B cell (primary cell): ENCODE results near the gene KLHL24. TPM values are rescaled to one million over a fixed set of nuclear protein-coding genes. Genes with fewer than 3 reads are reported as not detected.

Experiments
- ATAC-seq: fragments of 200-7000 bp; cut with Tn5 transposase; one replicate; pipeline ENCODE4 v1.10.0; 2021; ENCODE audit warnings: low read depth, mild to moderate bottlenecking, moderate number of reproducible peaks, moderate library complexity
- CTCF ChIA-PET: fragments of 350-600 bp; sonication (Branson Sonifier 250); formaldehyde crosslinking; loops from one replicate; lab custom pipeline; 2021; ENCODE audit warnings: antibody characterized with exemption, inconsistent platforms; lab: Charles Lee
- POLR2A ChIA-PET: fragments of 350-600 bp; sonication (Branson Sonifier 250); formaldehyde crosslinking; loops from one replicate; lab custom pipeline; 2021; ENCODE audit warnings: antibody characterized with exemption; lab: Charles Lee
- DNase-seq: peaks from one replicate; pipeline ENCODE4 v3.0.0; 2013
- H2AFZ ChIP-seq: 2 replicates; pipeline ENCODE4 v1.6.1; 2012; ENCODE audit warnings: mild to moderate bottlenecking, low read depth, low read length; ENCODE audit not compliant: insufficient read depth, poor library complexity, severe bottlenecking
- H3K27ac ChIP-seq, 2 donors: 1 replicate in 1 of 2; 2 replicates in 1 of 2; pipeline ENCODE4 v1.5.1; 2012 to 2013; ENCODE audit warnings: low read length in 2 of 2, mild to moderate bottlenecking in 2 of 2, moderate library complexity in 1 of 2
- H3K27me3 ChIP-seq, 4 experiments: fragments of 200-600 bp in 1 of 4; sonication (generic) in 1 of 4; replicated peaks in 1 of 4; 1 replicate in 2 of 4; 2 replicates in 2 of 4; pipeline versions ENCODE4 v1.6.1 to v1.7.0; 2013 to 2016; ENCODE audit warnings: low read length in 3 of 4, mild to moderate bottlenecking in 2 of 4, mixed read lengths in 1 of 4, moderate library complexity in 1 of 4; ENCODE audit not compliant: insufficient read depth in 4 of 4, control insufficient read depth in 3 of 4; ENCODE audit errors: control extremely low read depth in 1 of 4
- H3K36me3 ChIP-seq, 2 experiments: replicated peaks in 1 of 2; 1 replicate in 1 of 2; 2 replicates in 1 of 2; pipeline versions ENCODE4 v1.6.1 to v1.7.1; 2013; ENCODE audit warnings: low read length in 1 of 2; ENCODE audit not compliant: insufficient read depth in 2 of 2, control insufficient read depth in 1 of 2; ENCODE audit errors: control extremely low read depth in 1 of 2, extremely low read depth in 1 of 2
- H3K4me1 ChIP-seq, 2 donors: fragments of 200-600 bp in 1 of 2; sonication (generic) in 1 of 2; 1 replicate in 1 of 2; 2 replicates in 1 of 2; pipeline versions ENCODE4 v1.5.1 to v1.6.1; 2013 to 2017; ENCODE audit warnings: low read length in 2 of 2; ENCODE audit not compliant: control insufficient read depth in 2 of 2, insufficient read depth in 2 of 2
- H3K4me2 ChIP-seq: replicated peaks from 2 replicates; pipeline ENCODE3; 2012; ENCODE audit warnings: mild to moderate bottlenecking, low read depth, low read length; ENCODE audit not compliant: poor library complexity, severe bottlenecking
- H3K4me3 ChIP-seq, 5 experiments: fragments of 200-600 bp in 1 of 5; sonication (generic) in 1 of 5; 1 replicate in 3 of 5; 2 replicates in 2 of 5; pipeline versions ENCODE4 v1.5.1 to v1.7.0; 2011 to 2016; ENCODE audit warnings: low read length in 4 of 5, mild to moderate bottlenecking in 4 of 5, low read depth in 2 of 5, control low read depth in 1 of 5, moderate library complexity in 1 of 5; ENCODE audit not compliant: insufficient read depth in 1 of 5; ENCODE audit errors: control extremely low read depth in 1 of 5, extremely low read depth in 1 of 5
- H3K79me2 ChIP-seq: fragments of 200-600 bp; sonication (generic); one replicate; pipeline ENCODE4 v1.6.0; 2016; ENCODE audit warnings: low read length; ENCODE audit not compliant: control insufficient read depth, insufficient read depth
- H3K9ac ChIP-seq: fragments of 200-600 bp; sonication (generic); 2 replicates; pipeline ENCODE4 v1.6.1; 2017; ENCODE audit warnings: mild to moderate bottlenecking, low read length, moderate library complexity
- H3K9me3 ChIP-seq, 3 donors: one replicate each; pipeline versions ENCODE4 v1.6.1 to v1.7.1; 2013; ENCODE audit warnings: low read length in 2 of 3; ENCODE audit not compliant: control insufficient read depth in 2 of 3, insufficient read depth in 1 of 3; ENCODE audit errors: control extremely low read depth in 1 of 3
- H4K20me1 ChIP-seq: 2 replicates; pipeline ENCODE4 v1.6.0; 2012; ENCODE audit warnings: mild to moderate bottlenecking, low read length; ENCODE audit not compliant: insufficient read depth, control insufficient read depth, poor library complexity, severe bottlenecking
- H3K27ac Mint-ChIP-seq: one replicate; pipeline ENCODE4 v1.8.0; 2021; ENCODE audit warnings: mixed read lengths
- H3K27me3 Mint-ChIP-seq: one replicate; pipeline ENCODE4 v1.8.0; 2021; ENCODE audit warnings: mixed read lengths
- H3K4me1 Mint-ChIP-seq: one replicate; pipeline ENCODE4 v1.8.0; 2021; ENCODE audit warnings: mixed read lengths
- H3K4me3 Mint-ChIP-seq: one replicate; pipeline ENCODE4 v1.8.0; 2021; ENCODE audit warnings: mixed read lengths
- H3K9me3 Mint-ChIP-seq: one replicate; pipeline ENCODE4 v1.8.0; 2022; ENCODE audit warnings: mixed read lengths; ENCODE audit not compliant: insufficient read depth
- EZH2 ChIP-seq: IDR thresholded peaks from 2 replicates; pipeline ENCODE4 v1.6.1; 2012; ENCODE audit warnings: borderline replicate concordance, low read depth, mild to moderate bottlenecking, moderate library complexity, low read length; ENCODE audit not compliant: insufficient read depth, poor library complexity, severe bottlenecking
- WGBS: methylation state at CpG from one replicate; pipeline ENCODE4 v1.1.5; 2013; ENCODE audit warnings: missing lambda C conversion rate; ENCODE audit not compliant: insufficient coverage; 5-methylcytosine and 5-hydroxymethylcytosine counted together
- intact Hi-C: fragments of 100-400 bp; cut with micrococcal nuclease; formaldehyde crosslinking; loops from one replicate; pipeline ENCODE4 v1.10.0; 2022
- polyA plus RNA-seq: library from polyadenylated mRNA; depleted of rRNA; stranded (reverse); fragments of >200 nt; gene quantifications from 2 replicates; pipeline ENCODE4 v1.2.3, GENCODE V29; 2012
- total RNA-seq, 2 donors: library from RNA; stranded (reverse); fragments of 120-200 nt in 1 of 2; gene quantifications; 1 replicate in 1 of 2; 2 replicates in 1 of 2; pipeline versions ENCODE4 v1.2.3 to v1.2.4, GENCODE V29; 2013 to 2022
- TF ChIP-seq, protein P1 (sequence below): fragments of 200-600 bp; IDR thresholded peaks from one replicate; pipeline ENCODE4 v1.8.0; 2022; ENCODE audit warnings: antibody characterized with exemption, mild to moderate bottlenecking

Gene KLHL24
- total and polyA plus RNA-seq, 2 donors (not counting 1 experiment from before 2014, with no cell fraction given), result 37.4 to 134 TPM

DNA sequence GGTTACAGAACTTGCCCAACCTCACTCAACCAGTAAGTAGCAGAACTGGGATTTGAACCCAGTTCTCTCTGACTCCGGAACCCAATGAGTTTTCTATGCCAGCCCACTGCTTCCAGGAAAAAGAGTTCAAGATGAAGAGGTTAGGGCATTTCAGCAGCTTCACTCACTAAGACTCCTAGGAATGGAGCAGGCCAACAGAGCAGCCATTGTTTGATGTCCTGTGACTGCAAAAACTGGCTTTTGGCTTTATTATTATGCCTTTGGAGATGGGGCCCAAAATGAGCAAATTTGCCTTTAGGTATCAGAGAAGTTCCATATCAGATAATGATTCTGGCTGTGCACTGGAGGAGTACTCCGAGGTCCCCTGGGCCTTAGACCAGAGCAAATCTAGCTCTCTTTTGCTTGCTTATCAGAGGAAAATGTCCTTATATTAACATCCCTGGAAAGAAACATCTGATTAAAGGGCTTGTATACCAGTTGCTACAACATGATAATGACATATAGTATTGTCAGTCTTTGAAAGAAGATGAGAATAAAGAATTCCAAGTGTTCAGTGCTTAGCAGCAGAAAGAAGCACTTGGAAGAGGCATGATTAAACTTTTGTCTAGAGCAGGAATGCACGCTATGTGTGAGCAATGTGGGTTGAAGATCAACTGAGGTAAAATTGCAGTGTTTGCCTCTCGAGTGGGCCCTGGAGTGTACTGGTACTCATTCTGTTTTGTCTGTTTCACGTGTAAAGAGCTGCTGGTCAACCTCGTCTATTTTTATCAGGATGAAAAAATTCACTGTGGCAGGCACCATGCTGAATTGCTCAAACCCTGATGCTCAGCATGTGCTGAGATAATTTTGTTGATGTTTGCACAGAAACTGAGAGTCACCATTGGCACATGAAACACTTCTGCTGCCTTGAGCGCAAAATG lies 21.8 kb upstream of the KLHL24 start:
- TF ChIP-seq EZH2, result no peak
- TF ChIP-seq, protein P1, sequence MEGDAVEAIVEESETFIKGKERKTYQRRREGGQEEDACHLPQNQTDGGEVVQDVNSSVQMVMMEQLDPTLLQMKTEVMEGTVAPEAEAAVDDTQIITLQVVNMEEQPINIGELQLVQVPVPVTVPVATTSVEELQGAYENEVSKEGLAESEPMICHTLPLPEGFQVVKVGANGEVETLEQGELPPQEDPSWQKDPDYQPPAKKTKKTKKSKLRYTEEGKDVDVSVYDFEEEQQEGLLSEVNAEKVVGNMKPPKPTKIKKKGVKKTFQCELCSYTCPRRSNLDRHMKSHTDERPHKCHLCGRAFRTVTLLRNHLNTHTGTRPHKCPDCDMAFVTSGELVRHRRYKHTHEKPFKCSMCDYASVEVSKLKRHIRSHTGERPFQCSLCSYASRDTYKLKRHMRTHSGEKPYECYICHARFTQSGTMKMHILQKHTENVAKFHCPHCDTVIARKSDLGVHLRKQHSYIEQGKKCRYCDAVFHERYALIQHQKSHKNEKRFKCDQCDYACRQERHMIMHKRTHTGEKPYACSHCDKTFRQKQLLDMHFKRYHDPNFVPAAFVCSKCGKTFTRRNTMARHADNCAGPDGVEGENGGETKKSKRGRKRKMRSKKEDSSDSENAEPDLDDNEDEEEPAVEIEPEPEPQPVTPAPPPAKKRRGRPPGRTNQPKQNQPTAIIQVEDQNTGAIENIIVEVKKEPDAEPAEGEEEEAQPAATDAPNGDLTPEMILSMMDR, result no peak
- Histone ChIP-seq H2AFZ (no peak overlapping the region), H3K9ac (no peak overlapping the region), H3K27me3 (peaks cover 0 to 3% (median 1%) of the 10 kb centered on the region in 4 experiments), H3K4me3 (no peak overlapping the region), H3K36me3 (no peaks in the 10 kb centered on the region), H3K9me3 (no peaks in the 10 kb centered on the region), H3K4me1 (no peaks in the 10 kb centered on the region), H3K79me2 (no peaks in the 10 kb centered on the region), H4K20me1 (no peaks in the 10 kb centered on the region), H3K27ac (no peak overlapping the region), H3K4me2 (no peak overlapping the region)
- Mint-ChIP-seq H3K4me3 (no peak overlapping the region), H3K9me3 (no peaks in the 10 kb centered on the region), H3K4me1 (no peaks in the 10 kb centered on the region), H3K27me3 (peaks cover 3% of the 10 kb centered on the region), H3K27ac (no peak overlapping the region)
- intact Hi-C loops, result no loop called here
- ChIA-PET POLR2A (no interaction called here), CTCF (interaction anchor here (0.6 kb wide), 1 partner anchor 9 kb away, joined by 3 read pairs; no protein-coding TSS in a partner anchor)
- ATAC-seq (no peak), DNase-seq (no peak)
- WGBS, result 94% methylated on average over 5 of the region's 7 CpGs

DNA sequence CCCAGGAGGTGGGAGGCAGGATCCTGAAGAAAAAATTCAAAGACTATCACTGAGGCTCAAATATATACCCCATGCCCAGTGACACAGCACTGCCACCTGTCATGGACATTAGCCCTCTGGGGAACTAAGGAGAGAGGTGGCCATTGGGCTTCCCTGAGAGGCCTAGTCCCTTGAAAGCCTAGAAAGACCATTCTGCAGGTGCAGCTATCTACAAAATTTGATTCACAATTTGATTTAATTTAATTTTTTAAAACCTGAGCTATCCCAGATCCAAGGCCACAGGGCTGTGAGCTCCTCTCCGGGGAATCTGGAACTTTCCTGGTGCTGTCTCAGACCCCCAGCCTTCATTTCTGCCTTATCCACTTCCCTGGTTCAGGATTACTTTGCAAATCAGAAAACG lies 16.9 kb upstream of the KLHL24 start:
- H3K27ac Mint-ChIP-seq, result no peak overlapping the region
- intact Hi-C loops, result no loop called here
- Histone ChIP-seq H3K27me3 (peaks cover 0 to 3% (median 1%) of the 10 kb centered on the region in 4 experiments), H3K4me2 (no peak overlapping the region), H3K36me3 (no peaks in the 10 kb centered on the region), H3K4me1 (no peaks in the 10 kb centered on the region), H2AFZ (no peak overlapping the region), H3K4me3 (no peak overlapping the region), H3K79me2 (no peaks in the 10 kb centered on the region), H3K9ac (no peak overlapping the region), H3K9me3 (peaks cover 0 to 4% (median 0%) of the 10 kb centered on the region in 3 donors), H3K27ac (no peak overlapping the region), H4K20me1 (no peaks in the 10 kb centered on the region)
- no peaks in the 10 kb centered on the region for H3K4me1 Mint-ChIP-seq
- H3K9me3 Mint-ChIP-seq, result no peaks in the 10 kb centered on the region
- no peak for ATAC-seq
- TF ChIP-seq, protein P1, result no peak
- no peak for TF ChIP-seq EZH2
- CTCF ChIA-PET, result no interaction called here
- no peak overlapping the region for H3K4me3 Mint-ChIP-seq
- 100% methylated on average over 2 of the region's 2 CpGs for WGBS
- peaks cover 3% of the 10 kb centered on the region for H3K27me3 Mint-ChIP-seq
- POLR2A ChIA-PET, result no interaction called here
- no peak for DNase-seq
